ENCODE data around the gene NXPE3. TPM values are rescaled to one million over a fixed set of nuclear protein-coding genes. Genes with fewer than 3 reads are reported as not detected.

The NXPE3 gene
- total and polyA plus RNA-seq, 8 donors = 10.0 to 17.0 (median 12.8) TPM

DNA sequence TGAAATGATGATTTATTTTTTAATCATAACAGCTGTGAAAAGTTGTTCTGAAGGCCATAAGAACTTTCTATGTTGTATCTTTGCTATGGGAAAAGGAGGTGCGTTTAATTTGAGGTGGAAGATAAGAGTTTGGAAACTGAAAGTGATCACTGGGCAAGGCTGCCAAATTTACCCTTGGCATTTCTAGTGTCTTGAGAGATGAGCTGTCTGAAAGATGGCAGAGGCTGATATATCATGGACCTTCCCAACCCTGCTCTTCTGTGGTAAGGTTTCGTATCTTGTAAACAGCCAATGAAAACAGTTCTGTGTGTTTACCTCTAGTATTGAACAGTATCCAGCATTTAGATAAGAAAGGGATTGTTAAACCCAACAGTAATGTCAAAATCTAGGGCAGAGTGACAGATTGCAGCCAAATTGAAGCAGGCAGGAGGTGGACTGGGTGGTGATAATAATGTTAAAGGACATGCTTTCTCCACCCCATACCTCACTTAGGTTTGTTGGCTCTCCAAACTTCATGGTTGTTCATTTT lies 54.5 kb downstream of the NXPE3 start:
- ATAC-seq (no peak), DNase-seq (no peak)
- Histone ChIP-seq H3K27me3 (no peaks in the 10 kb centered on the region), H3K4me1 (peaks cover 8 to 62% of the 10 kb centered on the region in 2 donors), H3K9me3 (no peaks in the 10 kb centered on the region), H3K4me3 (no peak overlapping the region), H3K27ac (no peak overlapping the region), H3K36me3 (no peaks in the 10 kb centered on the region)
- TF ChIP-seq, protein P1, sequence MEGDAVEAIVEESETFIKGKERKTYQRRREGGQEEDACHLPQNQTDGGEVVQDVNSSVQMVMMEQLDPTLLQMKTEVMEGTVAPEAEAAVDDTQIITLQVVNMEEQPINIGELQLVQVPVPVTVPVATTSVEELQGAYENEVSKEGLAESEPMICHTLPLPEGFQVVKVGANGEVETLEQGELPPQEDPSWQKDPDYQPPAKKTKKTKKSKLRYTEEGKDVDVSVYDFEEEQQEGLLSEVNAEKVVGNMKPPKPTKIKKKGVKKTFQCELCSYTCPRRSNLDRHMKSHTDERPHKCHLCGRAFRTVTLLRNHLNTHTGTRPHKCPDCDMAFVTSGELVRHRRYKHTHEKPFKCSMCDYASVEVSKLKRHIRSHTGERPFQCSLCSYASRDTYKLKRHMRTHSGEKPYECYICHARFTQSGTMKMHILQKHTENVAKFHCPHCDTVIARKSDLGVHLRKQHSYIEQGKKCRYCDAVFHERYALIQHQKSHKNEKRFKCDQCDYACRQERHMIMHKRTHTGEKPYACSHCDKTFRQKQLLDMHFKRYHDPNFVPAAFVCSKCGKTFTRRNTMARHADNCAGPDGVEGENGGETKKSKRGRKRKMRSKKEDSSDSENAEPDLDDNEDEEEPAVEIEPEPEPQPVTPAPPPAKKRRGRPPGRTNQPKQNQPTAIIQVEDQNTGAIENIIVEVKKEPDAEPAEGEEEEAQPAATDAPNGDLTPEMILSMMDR (IDR thresholded peaks at IDR 0.05) = no peak
- intact Hi-C loops (cut with DNase I) = no loop called here

DNA sequence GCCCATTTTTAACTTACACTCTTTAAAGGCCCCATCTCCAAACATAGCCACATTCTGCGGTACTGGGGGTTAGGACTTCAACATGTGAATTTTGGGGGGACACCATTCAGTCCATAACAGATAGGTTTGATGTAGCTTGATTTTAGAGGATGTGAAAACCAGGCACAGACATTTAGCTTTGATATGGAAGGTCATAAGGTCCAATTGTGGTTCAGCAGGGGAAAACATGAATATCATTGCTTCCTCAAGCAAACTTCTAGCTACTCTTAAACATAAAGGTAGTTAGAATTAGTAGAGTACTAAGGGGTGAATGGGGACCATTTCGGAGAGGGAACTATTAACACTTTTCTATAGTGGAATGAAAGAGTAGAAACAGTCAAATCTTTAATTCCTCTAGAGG lies 56.7 kb downstream of the NXPE3 start:
- H3K4me1 ChIP-seq = peaks cover 0 to 43% of the 10 kb centered on the region in 2 donors
- DNase-seq = no peak
- H3K9me3 ChIP-seq = no peaks in the 10 kb centered on the region
- no peaks in the 10 kb centered on the region for H3K27me3 ChIP-seq
- no peak overlapping the region for H3K4me3 ChIP-seq
- H3K27ac ChIP-seq = no peak overlapping the region
- TF ChIP-seq, protein P1 (IDR thresholded peaks at IDR 0.05) = no peak
- no peaks in the 10 kb centered on the region for H3K36me3 ChIP-seq
- ATAC-seq = no peak
- intact Hi-C loops (cut with DNase I) = no loop called here

DNA sequence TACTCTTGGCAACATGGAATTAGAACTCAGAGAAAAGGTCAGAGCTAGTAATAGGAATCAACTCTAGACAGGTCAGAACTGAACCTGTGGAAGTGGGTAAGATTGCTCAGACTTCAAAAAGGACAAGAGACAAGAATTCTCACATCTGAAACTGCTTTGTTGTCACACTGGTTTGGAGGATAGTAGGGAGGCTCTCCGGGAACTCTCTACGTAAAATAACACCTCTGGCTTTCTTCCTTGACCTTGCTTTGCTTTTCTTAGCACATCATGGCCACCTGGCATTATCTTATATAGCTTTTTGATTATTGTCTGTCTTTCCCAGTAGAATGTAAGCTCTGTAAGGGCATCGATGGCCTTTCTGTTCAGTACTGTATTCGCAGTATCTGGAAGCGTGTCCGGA lies 57.1 kb downstream of the NXPE3 start:
- DNase-seq (no peak), ATAC-seq (no peak)
- TF ChIP-seq, protein P1 (IDR thresholded peaks at IDR 0.05) = no peak
- Histone ChIP-seq H3K9me3 (no peaks in the 10 kb centered on the region), H3K4me1 (peaks cover 0 to 40% of the 10 kb centered on the region in 2 donors), H3K27ac (no peak overlapping the region), H3K4me3 (no peak overlapping the region), H3K27me3 (no peaks in the 10 kb centered on the region), H3K36me3 (no peaks in the 10 kb centered on the region)
- intact Hi-C loops (cut with DNase I) = no loop called here

DNA sequence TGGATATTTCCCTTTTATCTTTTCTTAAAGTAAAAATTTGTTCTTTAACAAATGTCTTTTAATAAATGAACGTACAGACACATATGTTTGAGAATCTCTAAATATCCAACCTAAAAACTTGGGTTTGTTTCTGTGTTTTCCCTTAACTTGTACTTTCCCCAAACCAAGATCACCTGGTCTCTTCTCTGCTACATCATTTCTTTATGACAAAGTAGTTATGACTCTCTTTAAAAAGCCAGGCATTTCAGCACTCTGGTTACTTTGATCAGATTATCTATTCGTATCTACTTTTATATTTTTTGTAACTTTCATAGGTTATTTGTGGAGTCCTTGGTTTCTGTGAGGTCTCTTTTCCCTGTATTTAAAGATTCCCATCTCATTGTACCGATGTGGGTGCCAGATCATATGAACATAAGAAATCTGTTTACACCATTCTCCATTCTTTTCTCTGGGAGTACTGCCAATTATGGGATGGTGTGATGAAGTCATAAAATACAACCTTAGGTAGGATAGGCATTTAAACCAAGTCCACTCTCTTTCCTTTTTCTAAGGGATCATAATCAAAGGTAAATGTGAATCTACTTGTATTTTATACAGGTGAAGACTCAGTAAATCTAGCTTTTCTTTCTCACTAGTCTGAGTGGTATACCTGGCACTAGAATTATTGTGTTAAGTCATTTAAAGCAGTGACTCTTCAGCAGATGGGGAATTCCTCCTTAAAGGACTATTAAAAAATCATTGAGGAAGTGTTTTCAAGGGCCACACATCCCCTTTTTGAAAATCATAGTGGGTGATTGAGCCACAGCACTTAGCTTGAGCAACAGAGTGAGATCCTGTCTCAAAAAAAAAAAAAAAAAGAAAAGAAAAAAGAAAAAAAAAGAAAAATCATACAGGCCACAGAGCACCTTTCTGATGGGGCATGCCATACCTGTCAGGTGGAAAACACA lies 57.9 kb downstream of the NXPE3 start:
- Histone ChIP-seq H3K9me3 (no peaks in the 10 kb centered on the region), H3K27me3 (no peaks in the 10 kb centered on the region), H3K4me1 (peaks cover 0 to 37% of the 10 kb centered on the region in 2 donors), H3K4me3 (no peak overlapping the region), H3K36me3 (no peaks in the 10 kb centered on the region), H3K27ac (peak overlapping the region in 1 of 2 donors; percentile 81)
- ATAC-seq (peak; percentile 80), DNase-seq (no peak)
- TF ChIP-seq, protein P1 (IDR thresholded peaks at IDR 0.05) = no peak
- intact Hi-C loops (cut with DNase I) = no loop called here

DNA sequence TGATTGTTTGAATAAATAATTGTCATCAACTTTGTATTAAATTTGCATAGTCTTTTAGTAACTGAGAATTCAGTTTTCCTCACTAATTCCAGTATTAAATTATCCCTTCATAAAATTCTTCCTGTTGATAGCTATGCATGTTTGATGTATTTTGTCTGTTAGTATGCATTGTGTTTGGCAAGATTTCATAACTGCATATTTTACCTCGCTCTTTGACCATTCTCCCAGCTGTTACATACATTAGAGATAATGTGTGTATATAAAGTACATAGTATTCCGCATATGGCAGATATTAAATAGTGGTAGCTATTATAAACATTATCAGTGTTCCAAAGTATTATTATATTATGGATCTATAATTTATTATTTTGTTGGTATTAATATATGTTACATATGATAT lies 59.7 kb downstream of the NXPE3 start:
- TF ChIP-seq, protein P1 (IDR thresholded peaks at IDR 0.05) = no peak
- no peaks in the 10 kb centered on the region for H3K27me3 ChIP-seq
- no peaks in the 10 kb centered on the region for H3K36me3 ChIP-seq
- intact Hi-C loops (cut with DNase I) = no loop called here
- peaks cover 0 to 30% of the 10 kb centered on the region in 2 donors for H3K4me1 ChIP-seq
- DNase-seq (no peak), ATAC-seq (no peak)
- H3K9me3 ChIP-seq = no peaks in the 10 kb centered on the region
- no peak overlapping the region for H3K27ac ChIP-seq
- no peak overlapping the region for H3K4me3 ChIP-seq
